HepG2 (cell line): Measurements from ENCODE around the gene PACSIN1. TPM values are rescaled to one million over a fixed set of nuclear protein-coding genes. Genes with fewer than 3 reads are reported as not detected.

ENCODE experiments used
- BRD4 ChIP-seq: sonication (generic); formaldehyde crosslinking; IDR thresholded peaks from 2 replicates; pipeline ENCODE4 v1.4.0; 2020; ENCODE audit warnings: missing genetic modification reagents
- CHD2 ChIP-seq: IDR thresholded peaks from 2 replicates; pipeline ENCODE4 v1.6.1; 2011; ENCODE audit warnings: low read depth, low read length, improper control_type of control experiment
- DNMT1 ChIP-seq: sonication (generic); formaldehyde crosslinking; IDR thresholded peaks from 2 replicates; pipeline ENCODE4 v1.5.1; 2020; ENCODE audit warnings: mild to moderate bottlenecking, missing genetic modification reagents
- FOXA3 ChIP-seq: IDR thresholded peaks from 2 replicates; pipeline ENCODE4 v1.6.1; 2016; ENCODE audit warnings: missing genetic modification reagents, missing compliant biosample characterization
- HOXD1 ChIP-seq: sonication (generic); formaldehyde crosslinking; IDR thresholded peaks from 2 replicates; pipeline ENCODE4 v1.5.0; 2020; ENCODE audit warnings: missing genetic modification reagents
- KDM4B ChIP-seq: sonication (generic); formaldehyde crosslinking; IDR thresholded peaks from 2 replicates; pipeline ENCODE4 v1.4.0; 2020; ENCODE audit warnings: missing genetic modification reagents
- KLF6 ChIP-seq: IDR thresholded peaks from 2 replicates; pipeline ENCODE4 v1.8.0; 2016; ENCODE audit warnings: missing biosample characterization, missing genetic modification reagents
- KLF9 ChIP-seq: IDR thresholded peaks from 2 replicates; pipeline ENCODE4 v1.6.1; 2016; ENCODE audit warnings: low read depth
- MYPOP ChIP-seq: sonication (generic); formaldehyde crosslinking; IDR thresholded peaks from 2 replicates; pipeline ENCODE4 v1.8.1; 2023; ENCODE audit warnings: mild to moderate bottlenecking, moderate library complexity, missing genetic modification reagents
- NFKBIZ ChIP-seq: IDR thresholded peaks from 2 replicates; pipeline ENCODE4 v1.6.1; 2018; ENCODE audit warnings: missing genetic modification reagents, missing compliant biosample characterization
- PHF8 ChIP-seq: sonication (generic); formaldehyde crosslinking; IDR thresholded peaks from 2 replicates; pipeline ENCODE4 v1.5.0; 2020; ENCODE audit warnings: missing genetic modification reagents
- SNAI1 ChIP-seq: sonication (generic); formaldehyde crosslinking; IDR thresholded peaks from 2 replicates; pipeline ENCODE4 v1.5.0; 2020; ENCODE audit warnings: mild to moderate bottlenecking, missing genetic modification reagents, borderline replicate concordance
- ZBTB34 ChIP-seq: sonication (generic); formaldehyde crosslinking; IDR thresholded peaks from 2 replicates; pipeline ENCODE4 v1.8.0; 2022; ENCODE audit warnings: mild to moderate bottlenecking, missing genetic modification reagents
- ZFP90 ChIP-seq: sonication (generic); formaldehyde crosslinking; IDR thresholded peaks from 2 replicates; pipeline ENCODE4 v1.8.0; 2022; ENCODE audit warnings: missing genetic modification reagents, mild to moderate bottlenecking, inconsistent platforms, borderline replicate concordance
- ZNF160 ChIP-seq: sonication (generic); formaldehyde crosslinking; IDR thresholded peaks from 2 replicates; pipeline ENCODE4 v1.8.0; 2022; ENCODE audit warnings: mild to moderate bottlenecking, inconsistent platforms, missing genetic modification reagents
- ZNF235 ChIP-seq: sonication (generic); formaldehyde crosslinking; IDR thresholded peaks from 2 replicates; pipeline ENCODE4 v1.8.1; 2023; ENCODE audit warnings: mild to moderate bottlenecking, missing genetic modification reagents, borderline replicate concordance
- ZNF543 ChIP-seq: sonication (generic); formaldehyde crosslinking; IDR thresholded peaks from 2 replicates; pipeline ENCODE4 v1.4.0; 2020; ENCODE audit warnings: mild to moderate bottlenecking, missing genetic modification reagents
- ZNF547 ChIP-seq: sonication (generic); formaldehyde crosslinking; IDR thresholded peaks from 2 replicates; pipeline ENCODE4 v1.5.1; 2020; ENCODE audit warnings: mild to moderate bottlenecking, missing genetic modification reagents
- ZNF766 ChIP-seq: sonication (generic); formaldehyde crosslinking; IDR thresholded peaks from 2 replicates; pipeline ENCODE4 v1.5.0; 2020; ENCODE audit warnings: missing genetic modification reagents, borderline replicate concordance
- polyA plus RNA-seq, 8 experiments: library from polyadenylated mRNA; depleted of rRNA in 3 of 8; stranded (reverse) in 7 of 8; unstranded in 1 of 8; fragments of >200 nt; fragmentation: Illumina TruSeq in 4 of 8; extraction: Trizol in 4 of 8; gene quantifications; 2 replicates each; pipeline versions ENCODE4 v1.2.1 to v1.2.3, GENCODE V29; 2011 to 2016; ENCODE audit warnings: low read depth in 4 of 8, missing spikeins in 1 of 8, mixed read lengths in 1 of 8; ENCODE audit not compliant: insufficient read depth in 1 of 8
- total RNA-seq, 5 experiments: library from RNA; depleted of rRNA; stranded (reverse); fragments of >200 nt; fragmentation: Illumina TruSeq; extraction: Trizol; gene quantifications; 2 replicates each; pipeline ENCODE4 v1.2.3, GENCODE V29; 2016; ENCODE audit warnings: low read depth in 1 of 5
- TF ChIP-seq, protein P1 (sequence below): sonication (generic); formaldehyde crosslinking; IDR thresholded peaks from 2 replicates; pipeline ENCODE4 v1.4.0; 2020; ENCODE audit warnings: missing genetic modification reagents, borderline replicate concordance
- TF ChIP-seq, protein P2 (sequence below): sonication (generic); formaldehyde crosslinking; IDR thresholded peaks from 2 replicates; pipeline ENCODE4 v1.5.1; 2020; ENCODE audit warnings: mild to moderate bottlenecking, missing genetic modification reagents, moderate library complexity

The PACSIN1 gene
- total and polyA plus RNA-seq, 2 of the 13 experiments (the other 11 are each of a cell fraction or from before 2014, with no cell fraction given): not detected

- TF ChIP-seq, protein P1, sequence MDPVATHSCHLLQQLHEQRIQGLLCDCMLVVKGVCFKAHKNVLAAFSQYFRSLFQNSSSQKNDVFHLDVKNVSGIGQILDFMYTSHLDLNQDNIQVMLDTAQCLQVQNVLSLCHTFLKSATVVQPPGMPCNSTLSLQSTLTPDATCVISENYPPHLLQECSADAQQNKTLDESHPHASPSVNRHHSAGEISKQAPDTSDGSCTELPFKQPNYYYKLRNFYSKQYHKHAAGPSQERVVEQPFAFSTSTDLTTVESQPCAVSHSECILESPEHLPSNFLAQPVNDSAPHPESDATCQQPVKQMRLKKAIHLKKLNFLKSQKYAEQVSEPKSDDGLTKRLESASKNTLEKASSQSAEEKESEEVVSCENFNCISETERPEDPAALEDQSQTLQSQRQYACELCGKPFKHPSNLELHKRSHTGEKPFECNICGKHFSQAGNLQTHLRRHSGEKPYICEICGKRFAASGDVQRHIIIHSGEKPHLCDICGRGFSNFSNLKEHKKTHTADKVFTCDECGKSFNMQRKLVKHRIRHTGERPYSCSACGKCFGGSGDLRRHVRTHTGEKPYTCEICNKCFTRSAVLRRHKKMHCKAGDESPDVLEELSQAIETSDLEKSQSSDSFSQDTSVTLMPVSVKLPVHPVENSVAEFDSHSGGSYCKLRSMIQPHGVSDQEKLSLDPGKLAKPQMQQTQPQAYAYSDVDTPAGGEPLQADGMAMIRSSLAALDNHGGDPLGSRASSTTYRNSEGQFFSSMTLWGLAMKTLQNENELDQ (CRISPR knock-in tag): no peak
- TF ChIP-seq KLF6 (CRISPR knock-in tag) (no peak), CHD2 (no peak), FOXA3 (CRISPR knock-in tag) (peak; percentile 56; the same call in 1 of the 2 replicates), KDM4B (CRISPR knock-in tag) (no peak), KLF9 (CRISPR knock-in tag) (no peak), NFKBIZ (CRISPR knock-in tag) (peak; percentile 67; the same call in 1 of the 2 replicates), MYPOP (CRISPR knock-in tag) (no peak), ZNF543 (CRISPR knock-in tag) (0 out of 2 replicates have a peak, but pooled peaks have one; percentile 69), SNAI1 (CRISPR knock-in tag) (no peak), PHF8 (CRISPR knock-in tag) (0 out of 2 replicates have a peak, but pooled peaks have one; percentile 31), ZBTB34 (CRISPR knock-in tag) (no peak), ZNF235 (peak; percentile 31; the same call in 1 of the 2 replicates), ZNF766 (CRISPR knock-in tag) (no peak), BRD4 (CRISPR knock-in tag) (no peak), ZFP90 (CRISPR knock-in tag) (no peak), ZNF160 (CRISPR knock-in tag) (no peak), HOXD1 (CRISPR knock-in tag) (peak; percentile 36; the same call in 1 of the 2 replicates), ZNF547 (CRISPR knock-in tag) (peak; percentile 44; the same call in 1 of the 2 replicates), DNMT1 (peak; percentile 22; the same call in 1 of the 2 replicates)
- TF ChIP-seq, protein P2, sequence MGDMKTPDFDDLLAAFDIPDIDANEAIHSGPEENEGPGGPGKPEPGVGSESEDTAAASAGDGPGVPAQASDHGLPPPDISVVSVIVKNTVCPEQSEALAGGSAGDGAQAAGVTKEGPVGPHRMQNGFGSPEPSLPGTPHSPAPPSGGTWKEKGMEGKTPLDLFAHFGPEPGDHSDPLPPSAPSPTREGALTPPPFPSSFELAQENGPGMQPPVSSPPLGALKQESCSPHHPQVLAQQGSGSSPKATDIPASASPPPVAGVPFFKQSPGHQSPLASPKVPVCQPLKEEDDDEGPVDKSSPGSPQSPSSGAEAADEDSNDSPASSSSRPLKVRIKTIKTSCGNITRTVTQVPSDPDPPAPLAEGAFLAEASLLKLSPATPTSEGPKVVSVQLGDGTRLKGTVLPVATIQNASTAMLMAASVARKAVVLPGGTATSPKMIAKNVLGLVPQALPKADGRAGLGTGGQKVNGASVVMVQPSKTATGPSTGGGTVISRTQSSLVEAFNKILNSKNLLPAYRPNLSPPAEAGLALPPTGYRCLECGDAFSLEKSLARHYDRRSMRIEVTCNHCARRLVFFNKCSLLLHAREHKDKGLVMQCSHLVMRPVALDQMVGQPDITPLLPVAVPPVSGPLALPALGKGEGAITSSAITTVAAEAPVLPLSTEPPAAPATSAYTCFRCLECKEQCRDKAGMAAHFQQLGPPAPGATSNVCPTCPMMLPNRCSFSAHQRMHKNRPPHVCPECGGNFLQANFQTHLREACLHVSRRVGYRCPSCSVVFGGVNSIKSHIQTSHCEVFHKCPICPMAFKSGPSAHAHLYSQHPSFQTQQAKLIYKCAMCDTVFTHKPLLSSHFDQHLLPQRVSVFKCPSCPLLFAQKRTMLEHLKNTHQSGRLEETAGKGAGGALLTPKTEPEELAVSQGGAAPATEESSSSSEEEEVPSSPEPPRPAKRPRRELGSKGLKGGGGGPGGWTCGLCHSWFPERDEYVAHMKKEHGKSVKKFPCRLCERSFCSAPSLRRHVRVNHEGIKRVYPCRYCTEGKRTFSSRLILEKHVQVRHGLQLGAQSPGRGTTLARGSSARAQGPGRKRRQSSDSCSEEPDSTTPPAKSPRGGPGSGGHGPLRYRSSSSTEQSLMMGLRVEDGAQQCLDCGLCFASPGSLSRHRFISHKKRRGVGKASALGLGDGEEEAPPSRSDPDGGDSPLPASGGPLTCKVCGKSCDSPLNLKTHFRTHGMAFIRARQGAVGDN: peak; percentile 83
These were observed 94.7 kb downstream of the PACSIN1 start (continued) for GRCh38 chr6:34560366-34561226.
